Measurements from ENCODE around the gene ZNF385C. TPM values are rescaled to one million over a fixed set of nuclear protein-coding genes. Genes with fewer than 3 reads are reported as not detected.

The ZNF385C gene
- total RNA-seq, 2 donors from 2014 or later = 1.3 TPM; not detected in 1

- Histone ChIP-seq H3K27ac (peak within 1 kb of the TSS; percentile 6 to 79 (median 75)), H3K4me3 (peak within 1 kb of the TSS; percentile 77 to 86), H3K9me3 (no peaks in the 10 kb centered on the region), H3K4me1 (peaks cover 50% of the 10 kb centered on the region), H3K27me3 (no peaks in the 10 kb centered on the region), H3K36me3 (replicated peaks in 1 of 2; ENCODE audit: insufficient read depth in 1 of 2, low read depth in 2 of 2) (peaks cover 0 to 10% of the 10 kb centered on the region in 2 donors)
- intact Hi-C loops (cut with DNase I) = no loop called here
- TF ChIP-seq POLR2A (IDR thresholded peaks at IDR 0.05) (peak; percentile 13 to 71 (median 62)), CTCF (IDR thresholded peaks at IDR 0.05) (peak; percentile 88 to 98 (median 95))
- peak; percentile 83 for ATAC-seq
- WGBS, 2 donors = 7 to 44% methylated on average over 7 to 39 of the region's 49 CpGs
- peak; percentile 94 to 95 (median 95) for DNase-seq
Measured at GRCh38 chr17:42019509-42020404, 78.5 kb downstream of the ZNF385C start, which contains the start of gene NKIRAS2. Gene NKIRAS2 (plus strand): TSS chr17:42020090. CDS start chr17:42021578, 1,488 bp downstream.

- WGBS, 2 donors = 86 to 88% methylated on average over 4 of the region's 4 CpGs
- H3K36me3 ChIP-seq (replicated peaks in 1 of 2; ENCODE audit: insufficient read depth in 1 of 2, low read depth in 2 of 2) = peaks cover 0 to 8% of the 10 kb centered on the region in 2 donors
- ATAC-seq (no peak), DNase-seq (no peak)
- no peak for TF ChIP-seq POLR2A (IDR thresholded peaks at IDR 0.05)
- TF ChIP-seq CTCF (IDR thresholded peaks at IDR 0.05) = no peak
- H3K27me3 ChIP-seq = no peaks in the 10 kb centered on the region
- intact Hi-C loops (cut with DNase I) = no loop called here
- peaks cover 49% of the 10 kb centered on the region for H3K4me1 ChIP-seq
- H3K27ac ChIP-seq = no peak overlapping the region
- no peaks in the 10 kb centered on the region for H3K9me3 ChIP-seq
- H3K4me3 ChIP-seq = no peak overlapping the region
Measured at GRCh38 chr17:42018988-42019387, 79.3 kb downstream of the ZNF385C start.

DNA sequence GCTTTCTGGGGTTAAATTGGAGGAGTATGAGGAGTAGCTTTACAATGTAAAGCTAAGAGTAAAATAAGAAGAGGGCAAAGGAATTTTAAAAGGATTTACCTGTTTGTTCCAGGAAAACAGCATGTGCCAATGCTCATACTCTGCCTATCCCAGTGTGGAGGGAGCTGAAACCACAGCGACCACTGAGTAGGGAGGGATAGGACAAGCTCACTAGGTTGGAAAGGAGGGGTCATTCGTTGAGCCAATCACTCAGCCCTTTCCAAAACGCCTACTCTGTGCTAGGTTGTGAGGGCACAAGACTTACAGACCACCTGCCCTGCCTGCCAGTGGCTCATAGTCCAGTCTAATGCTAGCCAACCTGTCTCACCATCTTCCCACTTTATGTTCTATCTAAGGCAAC is 79.9 kb downstream of the ZNF385C start:
- TF ChIP-seq POLR2A (IDR thresholded peaks at IDR 0.05) (no peak), CTCF (IDR thresholded peaks at IDR 0.05) (no peak)
- 21 to 25% methylated on average over 3 of the region's 3 CpGs for WGBS, 2 donors
- H3K9me3 ChIP-seq = no peaks in the 10 kb centered on the region
- DNase-seq = no peak
- H3K36me3 ChIP-seq (replicated peaks in 1 of 2; ENCODE audit: insufficient read depth in 1 of 2, low read depth in 2 of 2) = peaks cover 0 to 5% of the 10 kb centered on the region in 2 donors
- H3K4me3 ChIP-seq = no peak overlapping the region
- peaks cover 55% of the 10 kb centered on the region for H3K4me1 ChIP-seq
- no peak for ATAC-seq
- H3K27me3 ChIP-seq = no peaks in the 10 kb centered on the region
- peak overlapping the region in 2 of 4 donors; percentile 84 to 88 for H3K27ac ChIP-seq
- intact Hi-C loops (cut with DNase I) = no loop called here

DNA sequence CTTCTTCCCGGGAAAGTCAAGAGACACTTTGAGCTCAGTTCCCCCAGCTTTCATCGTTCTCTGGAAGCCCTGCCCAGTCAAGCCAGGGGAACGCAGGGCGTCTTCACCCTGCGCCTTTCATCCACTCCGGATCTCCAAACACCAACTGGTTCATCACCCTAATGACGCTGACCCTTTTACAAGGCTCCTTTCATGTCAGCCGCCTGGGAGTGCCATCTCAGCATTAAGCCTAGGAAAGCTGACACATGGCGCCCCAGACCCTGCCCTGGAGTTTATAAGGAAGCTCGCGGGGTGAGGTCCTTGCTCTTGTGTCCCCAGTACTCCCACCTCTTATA is 80.4 kb downstream of the ZNF385C start:
- intact Hi-C loops (cut with DNase I) = no loop called here
- DNase-seq (no peak), ATAC-seq (no peak)
- Histone ChIP-seq H3K36me3 (replicated peaks in 1 of 2; ENCODE audit: insufficient read depth in 1 of 2, low read depth in 2 of 2) (peaks cover 0 to 2% of the 10 kb centered on the region in 2 donors), H3K27me3 (no peaks in the 10 kb centered on the region), H3K4me3 (peak overlapping the region; percentile 10 to 93), H3K4me1 (peaks cover 60% of the 10 kb centered on the region), H3K27ac (peak overlapping the region; percentile 84 to 94 (median 86)), H3K9me3 (no peaks in the 10 kb centered on the region)
- TF ChIP-seq CTCF (IDR thresholded peaks at IDR 0.05) (no peak), POLR2A (IDR thresholded peaks at IDR 0.05) (no peak)
- 6 to 7% methylated on average over 11 of the region's 11 CpGs for WGBS, 2 donors

All from body of pancreas (tissue), 4 donors.